Stimulated activated CD8-positive, alpha-beta memory T cell treated with anti-CD3 and anti-CD28 coated beads, Interleukin-2, amount 100 ng/mL, for 48 hours (primary cell): ENCODE data around the gene MREG.

ENCODE experiments used
- DNase-seq, 2 donors: peaks; one replicate each; pipeline ENCODE4 v3.0.0-alpha.2; 2020; ENCODE audit warnings: low read depth in 2 of 2

MREG gene, protein sequence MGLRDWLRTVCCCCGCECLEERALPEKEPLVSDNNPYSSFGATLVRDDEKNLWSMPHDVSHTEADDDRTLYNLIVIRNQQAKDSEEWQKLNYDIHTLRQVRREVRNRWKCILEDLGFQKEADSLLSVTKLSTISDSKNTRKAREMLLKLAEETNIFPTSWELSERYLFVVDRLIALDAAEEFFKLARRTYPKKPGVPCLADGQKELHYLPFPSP

DNA sequence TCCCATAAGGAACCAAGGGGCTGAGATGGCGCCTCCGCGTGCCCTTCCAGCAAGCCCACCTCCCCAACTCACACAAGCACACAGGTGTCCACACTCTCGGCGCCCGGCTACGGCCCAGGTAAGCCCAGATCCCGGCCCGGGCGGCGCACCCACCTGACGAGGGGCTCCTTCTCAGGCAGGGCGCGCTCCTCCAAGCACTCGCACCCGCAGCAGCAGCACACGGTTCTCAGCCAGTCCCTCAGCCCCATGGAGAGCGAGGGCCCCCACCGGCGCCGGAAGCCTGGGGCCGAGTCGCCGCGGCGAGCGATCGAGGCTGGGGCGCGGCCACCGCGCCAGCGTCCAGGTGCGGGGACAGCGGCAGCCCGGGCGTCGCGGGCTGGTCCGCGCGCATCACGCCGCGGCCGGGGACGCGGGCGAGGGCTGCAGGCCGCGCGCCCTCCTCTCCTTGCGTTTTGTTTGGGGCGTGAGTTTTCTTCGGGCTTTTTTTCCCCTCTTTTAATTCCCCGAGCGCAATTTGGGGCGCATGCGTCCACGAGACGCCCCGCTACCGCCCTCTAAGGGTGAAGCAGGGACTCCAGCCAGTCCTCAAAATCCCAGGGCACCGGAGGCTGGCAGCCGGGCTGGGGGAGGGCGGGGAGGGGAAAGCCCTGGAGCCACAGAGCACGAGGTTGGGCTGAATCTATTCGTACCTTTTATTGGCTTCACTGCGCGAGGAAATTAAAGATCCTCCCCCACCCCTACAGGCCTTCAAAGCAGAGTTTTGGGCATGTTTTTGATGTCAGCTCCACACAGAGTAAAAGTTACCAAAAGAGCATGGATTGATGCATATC lies at the start of gene MREG:
Gene MREG (minus strand): TSS at position 472 of the 830 bp plus-strand sequence. CDS start 224 bp downstream, at position 248.
- DNase-seq, result peak; percentile 77 to 85

GRCh38 chr2:216059233-216059834 lies 46.0 kb upstream of the MREG start:
- DNase-seq, result no peak

DNA sequence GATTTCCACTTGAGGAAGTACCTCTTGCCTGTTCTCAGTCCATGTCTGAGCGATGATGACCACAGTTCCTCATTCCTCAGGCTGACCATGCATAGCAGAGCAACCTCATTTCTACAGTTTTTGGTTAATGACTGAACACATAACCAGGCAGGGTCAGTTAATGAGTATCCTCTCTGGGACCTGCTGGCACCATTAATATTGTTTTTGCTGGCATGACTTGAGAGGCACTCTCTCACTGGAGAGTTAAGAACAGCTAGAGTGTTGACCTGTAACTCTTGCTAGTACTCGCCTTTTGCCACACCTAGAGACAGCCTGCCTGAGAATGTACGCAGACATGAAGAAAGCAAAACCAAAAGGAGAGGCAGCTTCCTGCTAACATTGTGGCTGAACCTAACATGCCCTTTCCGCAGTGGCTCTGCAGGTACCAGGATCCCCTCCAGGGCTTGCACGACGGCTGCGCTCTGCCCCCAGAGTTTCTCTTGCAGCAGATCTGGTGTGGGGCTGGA lies 44.4 kb upstream of the MREG start:
- DNase-seq, result peak; percentile 20 to 28

GRCh38 chr2:216056739-216057138 lies 43.4 kb upstream of the MREG start:
- DNase-seq, result no peak

DNA sequence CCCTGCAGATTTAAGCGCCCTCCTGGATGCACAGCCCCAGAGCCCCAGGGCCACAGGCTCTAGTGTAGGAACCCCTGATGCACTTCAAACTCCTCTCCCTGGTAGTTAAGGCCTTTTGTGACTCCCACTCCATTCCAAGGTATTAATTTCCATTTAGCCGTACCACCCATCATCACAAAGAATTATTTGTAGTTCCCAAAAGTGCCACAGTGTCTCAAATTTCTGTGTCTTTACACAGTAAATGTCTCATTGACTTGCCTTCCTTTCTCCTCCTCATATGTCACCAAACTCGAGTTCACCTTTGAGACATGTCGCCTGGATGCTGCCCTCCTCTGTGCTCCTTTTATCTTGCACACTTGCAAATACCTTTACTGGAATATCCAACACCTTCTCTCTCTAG lies 42.3 kb upstream of the MREG start:
- DNase-seq, result no peak

GRCh38 chr2:216052420-216052819 lies 39.1 kb upstream of the MREG start:
- DNase-seq, result no peak

DNA sequence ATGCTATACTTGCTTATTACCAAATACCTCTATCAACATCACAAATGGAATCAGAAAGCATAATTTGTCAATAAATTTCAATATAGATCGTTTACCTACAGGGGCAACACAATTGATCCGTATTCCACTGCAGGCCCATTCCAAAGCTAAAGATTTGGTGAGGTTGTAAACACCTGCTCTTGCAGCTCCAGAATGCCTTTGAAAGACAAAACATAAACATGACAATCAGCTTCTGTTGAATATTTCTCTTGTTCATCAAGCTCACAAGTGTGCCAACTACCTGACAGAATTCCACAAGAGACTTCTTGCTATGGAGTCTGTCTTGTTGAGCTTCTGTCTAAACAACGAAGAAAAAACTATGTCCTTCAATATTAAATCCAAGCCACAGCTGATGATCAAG lies 38.0 kb upstream of the MREG start:
- no peak for DNase-seq

DNA sequence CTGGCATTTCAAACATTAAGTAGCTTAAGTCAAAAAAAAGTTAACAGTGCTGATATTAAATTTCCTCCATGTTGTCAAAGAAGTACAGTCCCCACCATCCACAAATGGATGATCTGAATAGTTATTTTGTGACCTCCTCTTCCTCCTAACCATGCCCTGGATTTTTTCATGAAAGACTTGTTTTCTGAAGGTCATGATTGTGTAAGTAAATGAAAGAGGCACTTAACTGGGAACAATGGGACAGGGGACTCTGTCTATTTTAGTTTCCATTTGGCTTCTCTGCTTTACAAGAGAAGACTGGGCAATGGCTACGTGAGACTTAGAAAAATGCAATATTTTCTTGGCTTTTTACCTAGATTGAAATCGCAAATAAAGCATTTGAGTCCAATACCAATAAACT lies 36.1 kb upstream of the MREG start:
- no peak for DNase-seq

DNA sequence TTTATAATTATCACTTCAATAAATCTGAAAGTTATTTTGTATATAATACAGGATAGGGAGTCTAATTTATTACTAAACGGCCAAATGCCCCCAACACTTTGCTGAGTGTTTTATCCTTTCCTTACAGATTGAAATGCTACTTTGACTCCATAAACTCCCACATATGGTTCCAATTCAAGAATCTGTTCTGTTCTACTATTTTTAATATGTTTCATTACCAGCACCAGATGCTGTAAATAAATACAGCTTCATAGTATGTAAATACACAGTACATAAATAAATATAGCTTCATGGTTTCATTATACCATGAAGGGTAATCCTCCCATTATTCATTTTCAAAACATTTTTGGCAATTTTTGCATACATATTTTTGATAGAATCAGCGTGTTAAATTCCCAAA lies 34.0 kb upstream of the MREG start:
- DNase-seq, result no peak

DNA sequence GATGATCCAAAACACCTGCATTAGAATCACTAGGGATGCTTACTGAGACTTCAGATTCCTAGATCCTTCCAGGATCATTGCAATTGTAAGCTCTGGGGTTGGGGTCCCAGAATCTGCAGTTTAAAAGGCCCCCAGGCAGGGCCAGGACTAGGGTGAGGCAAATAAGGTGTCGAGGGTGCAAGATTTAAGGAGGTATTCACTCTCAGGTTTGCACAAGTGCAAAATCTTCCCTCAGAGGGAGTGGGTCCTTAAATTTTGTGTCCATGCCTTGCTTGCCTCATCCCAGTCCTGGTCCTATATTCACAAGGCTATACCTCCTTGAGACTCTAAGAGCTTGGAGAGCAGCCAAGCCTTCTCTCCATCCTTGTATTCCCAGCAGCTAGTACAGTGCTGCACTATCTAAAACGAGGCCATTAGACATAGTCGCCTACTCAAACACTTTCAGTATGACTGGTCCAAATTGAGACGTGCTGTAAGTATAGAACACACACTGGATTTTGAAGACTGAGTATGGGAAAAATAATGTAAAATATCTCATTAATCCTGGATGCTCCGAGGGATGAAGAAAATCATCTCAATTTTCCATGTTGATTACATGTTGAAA lies 31.6 kb upstream of the MREG start:
- DNase-seq, result no peak

DNA sequence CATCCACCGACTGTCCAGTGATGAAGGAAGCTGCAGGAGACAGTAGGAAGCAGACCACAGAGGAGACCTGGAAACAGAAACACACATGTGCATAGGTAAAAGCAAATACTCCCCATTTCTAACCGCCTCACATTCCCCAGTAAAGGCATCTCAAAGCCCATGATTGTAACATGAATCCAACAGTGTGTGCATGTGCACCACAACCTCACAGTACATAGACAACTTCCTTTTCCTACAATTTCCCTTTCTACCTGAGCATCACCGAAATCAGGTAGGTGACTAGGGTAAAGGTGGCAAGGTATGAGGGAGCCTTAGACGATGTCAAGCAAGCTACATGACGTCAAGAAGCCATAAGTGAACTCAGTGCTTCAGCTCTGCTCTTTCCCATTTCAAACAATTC lies 30.6 kb upstream of the MREG start:
- DNase-seq, result no peak

DNA sequence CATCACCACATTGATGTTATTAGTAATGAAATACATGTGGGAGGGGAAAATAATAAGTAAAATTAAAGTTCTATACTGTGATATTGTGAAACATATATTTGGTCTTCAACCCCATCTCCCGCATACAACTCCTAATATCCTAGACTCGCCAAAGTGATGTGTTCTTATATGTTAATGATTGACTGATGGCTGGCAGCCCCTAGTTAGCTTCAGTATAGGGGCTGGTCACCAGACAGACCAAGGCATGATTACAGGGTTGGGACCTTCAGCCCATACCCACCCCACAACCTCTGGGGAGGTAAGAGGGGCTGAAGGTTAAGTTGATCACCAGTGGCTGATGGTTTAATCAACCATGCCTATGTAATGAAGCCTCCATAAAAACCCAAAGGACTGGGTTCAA lies 28.1 kb upstream of the MREG start:
- DNase-seq, result no peak

- DNase-seq, result no peak
These were observed 26.6 kb upstream of the MREG start for GRCh38 chr2:216039918-216040317.

GRCh38 chr2:216034065-216034464 lies 20.7 kb upstream of the MREG start:
- DNase-seq, result peak; percentile 54 to 75

DNA sequence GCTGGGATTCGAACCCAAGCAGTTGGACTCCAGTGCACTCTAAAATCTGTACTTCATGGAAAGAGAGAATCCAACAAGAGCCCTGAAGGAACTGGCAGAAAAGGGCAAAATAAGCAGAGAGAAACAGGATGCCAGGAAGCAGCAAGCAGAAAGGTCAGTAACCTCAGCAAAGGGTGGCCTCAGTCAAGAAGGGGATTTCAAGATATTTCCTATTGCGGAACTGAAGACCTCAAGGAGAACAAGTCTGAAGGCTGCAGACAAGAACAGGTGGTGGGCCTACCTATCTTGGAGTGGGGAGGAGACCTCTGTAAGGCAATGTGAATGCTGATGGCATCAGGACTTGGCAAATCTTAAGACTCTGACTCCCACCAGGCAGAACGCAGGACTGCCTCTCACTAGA lies 20.1 kb upstream of the MREG start:
- no peak for DNase-seq

DNA sequence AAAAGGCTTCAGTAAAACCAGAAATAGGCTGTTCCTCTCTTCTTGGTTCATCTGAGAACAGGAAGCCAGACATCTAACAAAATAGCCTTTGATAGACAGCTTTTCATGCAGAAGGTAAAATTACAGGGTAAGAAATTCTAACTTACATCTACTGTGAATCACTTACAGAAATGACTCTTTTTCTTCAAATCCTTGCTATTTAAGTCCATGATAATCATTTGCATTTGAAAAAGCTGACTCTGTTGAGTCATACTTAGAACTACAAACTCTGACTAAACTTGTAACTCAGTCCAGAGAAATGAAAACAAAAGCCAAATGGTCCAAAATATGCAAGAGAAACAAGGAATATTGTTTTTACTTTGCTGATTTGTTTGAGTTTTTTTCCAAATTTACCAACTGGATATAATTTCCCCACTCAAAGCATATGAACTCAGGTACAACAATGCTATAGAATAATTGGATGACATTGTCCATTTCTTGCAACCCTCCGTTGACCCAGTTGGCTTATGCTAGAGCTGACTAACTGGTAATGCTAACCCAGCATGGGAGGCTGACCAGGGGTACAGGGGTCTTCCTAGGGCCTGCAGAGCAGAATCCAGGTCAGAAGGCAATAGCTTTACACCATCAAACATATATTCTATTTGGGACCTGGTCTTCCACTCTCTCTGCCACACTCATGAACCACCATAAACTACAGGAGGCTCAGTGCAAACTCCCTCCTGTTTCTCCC lies 18.8 kb upstream of the MREG start:
- DNase-seq, result no peak

DNA sequence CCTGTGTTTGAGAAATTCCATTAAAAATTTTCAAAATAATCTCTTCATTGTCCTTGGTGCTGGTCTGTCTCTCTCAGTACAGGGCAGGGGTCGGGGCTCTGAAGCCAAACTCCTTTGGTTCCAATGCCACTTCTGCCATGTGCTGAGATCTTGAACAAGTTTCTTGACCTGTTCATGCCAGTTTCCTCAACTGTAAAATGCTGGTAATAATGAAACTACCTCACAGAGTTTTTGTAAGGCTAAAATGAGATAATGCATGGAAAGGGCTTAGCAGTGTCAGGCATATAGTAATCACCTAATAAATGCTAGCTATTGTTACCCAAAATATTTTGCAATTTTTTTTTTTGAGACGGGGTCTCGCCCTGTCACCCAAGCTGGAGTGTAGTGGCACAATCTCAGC lies 16.9 kb upstream of the MREG start:
- no peak for DNase-seq

DNA sequence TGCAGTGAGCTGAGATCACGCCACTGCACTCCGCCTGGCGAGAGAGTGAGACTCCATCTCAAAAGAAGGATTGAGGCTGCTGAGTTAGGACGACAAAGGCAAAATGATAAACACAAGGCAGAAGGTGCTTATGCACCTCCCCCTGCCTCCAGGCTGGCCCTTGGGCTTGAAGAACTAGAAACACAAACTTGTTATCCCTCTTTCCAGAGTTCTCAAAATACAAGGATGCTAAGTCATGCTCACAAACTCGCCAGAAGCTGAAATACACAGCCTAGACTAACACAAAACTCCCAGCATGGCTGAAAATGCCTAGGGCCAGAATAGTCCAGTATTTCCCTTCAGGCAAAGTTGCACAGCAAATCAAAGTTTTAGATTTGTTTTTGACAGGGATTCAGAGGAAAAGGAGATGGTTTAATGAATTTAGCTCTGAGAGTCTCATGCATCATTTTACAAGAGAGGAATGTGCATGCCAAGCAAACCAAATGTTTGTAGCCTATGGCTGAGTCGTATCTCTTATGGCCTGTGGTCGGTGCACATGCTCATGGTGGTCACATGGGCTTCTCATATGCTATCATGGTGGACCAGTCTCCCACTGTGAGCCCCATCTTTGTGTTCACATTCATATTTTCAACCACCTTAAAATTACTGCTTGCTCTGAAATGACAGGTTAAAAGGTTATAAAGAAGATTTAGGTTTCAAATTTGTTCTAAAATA lies 16.2 kb upstream of the MREG start:
- no peak for DNase-seq

GRCh38 chr2:216024779-216025336 lies 11.5 kb upstream of the MREG start:
- no peak for DNase-seq

DNA sequence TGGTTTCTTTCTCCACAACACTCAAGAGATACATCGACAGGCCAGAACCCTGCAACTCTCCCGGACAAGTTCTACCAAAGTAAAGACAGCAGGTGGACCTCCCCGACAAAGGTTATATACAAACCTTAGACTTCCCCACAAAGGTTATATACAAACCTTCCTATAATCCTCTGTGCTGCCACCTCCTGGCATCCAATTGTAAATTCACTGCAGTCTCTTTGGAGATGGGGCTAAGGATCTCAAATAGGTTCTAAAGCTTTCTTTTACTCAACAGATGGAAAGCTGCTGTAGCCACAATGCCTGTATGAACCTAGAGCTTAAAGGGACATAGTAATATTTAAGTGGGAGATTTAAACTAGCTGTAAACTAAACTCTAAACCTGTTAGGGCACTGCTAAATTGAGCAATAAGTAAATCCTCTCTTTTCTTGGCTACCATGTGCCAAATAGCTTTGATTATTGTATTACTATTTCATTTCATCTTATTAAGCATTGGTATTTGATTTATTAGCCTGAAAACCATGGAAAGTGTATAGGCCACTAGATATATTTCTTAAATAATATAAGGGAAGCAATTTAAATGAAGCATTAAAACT lies 9.8 kb upstream of the MREG start:
- DNase-seq, result peak in 1 of 2 donors; percentile 17
